Head of caudate nucleus (tissue), 42 donors: ENCODE measurements around the gene OR4D10.
"Not testable (repeated sequence)": the region's sequence is repeated elsewhere in the genome, so short reads cannot be mapped to it uniquely, and the experiment has no call there.

Experiments
- DNase-seq, 42 donors: peaks; one replicate each; pipeline versions ENCODE4 v3.0.0 to v3.0.0-alpha.2; 2020 to 2021; ENCODE audit warnings: mixed read lengths in 7 of 42
- intact Hi-C: fragments of 100-400 bp; cut with DNase I; formaldehyde crosslinking; loops from one replicate; pipeline ENCODE4 v1.15.0; 2022

OR4D10 gene

DNA sequence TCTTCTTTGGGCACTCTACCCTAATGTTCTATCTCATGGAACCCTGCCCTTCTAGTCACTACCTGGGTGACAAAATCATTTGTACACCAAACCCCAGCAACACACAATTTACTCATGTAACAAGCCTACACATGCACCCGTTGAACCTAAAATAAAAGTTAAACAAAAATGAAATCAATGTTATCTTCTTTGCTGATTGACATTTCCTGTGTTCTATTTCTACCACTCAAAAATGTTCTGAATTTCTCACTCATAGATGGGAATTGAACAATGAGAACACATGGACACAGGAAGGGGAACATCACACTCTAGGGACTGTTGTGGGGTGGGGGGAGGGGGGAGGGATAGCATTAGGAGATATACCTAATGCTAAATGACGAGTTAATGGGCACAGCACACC lies 47.0 kb downstream of the OR4D10 start:
- intact Hi-C loops, DNase-seq: not testable (repeated sequence)

DNA sequence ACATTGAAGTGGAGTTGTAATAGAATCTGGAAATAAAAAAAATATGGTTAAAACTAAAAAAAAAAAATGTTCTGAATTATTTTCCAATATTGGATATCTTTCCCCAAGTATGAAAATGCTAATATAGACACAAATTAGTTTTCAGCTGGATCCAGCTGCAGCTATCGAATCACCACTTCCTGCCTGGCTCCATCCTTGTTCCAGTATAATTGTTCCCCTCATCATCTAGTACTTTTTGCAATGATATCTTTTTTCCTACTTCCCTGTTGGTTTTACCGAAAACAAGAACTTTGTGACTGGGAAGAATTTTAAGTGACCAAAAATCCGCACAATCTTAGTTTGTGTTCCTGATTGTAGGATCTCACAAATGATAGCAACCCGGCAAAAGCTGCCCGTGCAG lies 47.6 kb downstream of the OR4D10 start:
- DNase-seq, result no peak
- intact Hi-C loops, result no loop called here

DNA sequence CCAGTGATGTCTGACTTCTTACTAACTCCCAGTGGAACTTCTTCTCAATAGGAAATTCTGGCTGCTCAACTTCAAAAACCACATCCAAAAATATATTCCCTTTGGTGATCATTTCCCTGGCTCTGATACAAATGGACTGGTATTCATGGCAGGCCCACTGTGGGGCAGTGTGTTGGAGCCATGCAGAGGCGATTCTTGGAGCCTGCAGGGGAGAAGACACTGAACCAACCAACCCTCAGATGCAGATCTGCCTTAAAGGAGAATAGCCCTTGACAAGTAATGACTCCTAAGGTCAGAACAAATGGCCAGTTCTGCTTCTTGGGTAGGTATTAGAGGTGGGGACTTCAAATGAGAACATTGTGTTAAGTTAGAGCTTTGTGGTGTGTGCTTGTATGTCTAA lies 50.4 kb downstream of the OR4D10 start:
- intact Hi-C loops, result no loop called here
- DNase-seq, result no peak

DNA sequence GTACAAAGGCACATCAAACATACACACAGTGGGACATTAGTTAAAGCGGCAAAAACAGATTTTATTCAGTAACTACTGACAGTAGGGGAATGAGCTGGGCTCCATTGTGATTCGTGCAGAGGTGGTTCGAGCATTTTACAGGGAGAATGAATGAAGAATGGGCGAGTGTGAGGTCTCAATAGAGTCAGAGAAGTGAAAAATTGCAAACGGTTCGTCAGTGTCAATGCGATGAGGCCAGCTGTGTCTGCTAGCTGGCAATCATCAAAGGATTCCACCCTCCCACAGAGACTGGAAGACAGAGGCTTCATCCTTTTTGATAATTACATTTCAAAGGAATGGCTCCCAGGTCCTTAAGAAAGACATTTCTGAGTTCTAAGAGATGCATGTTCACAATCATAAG lies 55.6 kb downstream of the OR4D10 start:
- no peak for DNase-seq
- intact Hi-C loops, result no loop called here
